NOMO-1 (cell line): ENCODE measurements around the gene BMPR1A.
"Not testable (repeated sequence)": the region's sequence is repeated elsewhere in the genome, so short reads cannot be mapped to it uniquely, and the experiment has no call there.

Experiments
- DNase-seq, 2 experiments: peaks; one replicate each; lab custom pipeline; 2025; ENCODE audit not compliant: unreplicated experiment in 2 of 2; lab: John Stamatoyannopoulos, UW

The BMPR1A gene

DNA sequence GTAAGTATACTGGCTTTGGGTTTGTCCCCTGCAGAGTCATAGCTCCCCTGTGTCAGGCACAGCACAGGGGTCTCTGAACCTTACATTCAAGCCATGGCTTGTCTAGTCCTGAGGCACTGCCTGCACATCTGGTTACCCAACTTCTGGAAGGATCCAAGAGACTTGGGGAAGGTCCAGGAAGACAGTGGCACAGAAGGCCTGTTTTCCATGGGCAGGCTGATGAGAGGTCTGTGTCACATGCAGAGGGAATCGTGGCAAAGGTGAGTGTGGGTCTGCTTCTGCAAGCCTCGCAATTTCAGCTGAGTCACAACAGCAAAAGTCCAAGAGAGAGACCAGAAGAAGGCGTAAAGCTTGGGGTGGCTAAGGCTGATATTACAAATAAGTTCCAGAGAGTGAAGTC is 28.4 kb upstream of the BMPR1A start:
- no peak for DNase-seq

DNA sequence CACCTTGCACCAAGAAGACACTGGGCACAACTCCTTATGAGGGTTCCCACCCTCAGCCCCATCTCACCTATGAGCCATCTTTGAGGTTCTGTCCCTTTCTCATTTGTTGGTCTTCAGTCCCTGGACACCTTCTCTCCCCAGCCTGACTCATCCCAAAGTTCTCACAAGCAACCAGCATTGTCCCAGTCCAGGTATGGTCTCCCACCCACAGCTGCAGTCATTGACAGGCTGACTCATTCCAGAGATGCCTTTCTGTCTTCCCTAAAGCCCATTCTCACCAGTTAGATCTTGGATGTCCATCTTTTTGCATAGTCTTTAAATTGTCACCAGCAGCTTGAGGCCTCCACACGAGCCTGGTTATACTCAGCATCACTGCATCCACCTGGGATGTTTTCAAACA is 26.7 kb upstream of the BMPR1A start:
- no peak for DNase-seq

DNA sequence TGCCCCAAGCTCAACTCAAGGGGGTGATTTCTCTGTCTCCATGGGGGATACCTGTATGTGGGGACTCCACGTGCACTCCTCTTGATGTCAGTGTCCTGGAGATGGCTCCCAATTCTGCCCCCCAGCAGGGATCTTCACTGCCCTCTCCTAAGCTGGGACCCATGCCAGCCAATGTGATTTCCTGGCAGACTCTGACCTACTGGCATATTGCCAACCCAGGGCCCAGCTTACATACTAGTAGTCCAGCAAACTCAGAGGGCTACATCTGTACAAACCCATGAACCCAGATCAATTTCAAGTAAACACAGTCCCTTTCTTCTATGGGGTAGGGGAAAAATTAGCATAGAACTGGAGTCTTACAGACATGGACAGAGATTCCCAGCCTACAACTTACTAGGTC is 26.2 kb upstream of the BMPR1A start:
- no peak for DNase-seq

DNA sequence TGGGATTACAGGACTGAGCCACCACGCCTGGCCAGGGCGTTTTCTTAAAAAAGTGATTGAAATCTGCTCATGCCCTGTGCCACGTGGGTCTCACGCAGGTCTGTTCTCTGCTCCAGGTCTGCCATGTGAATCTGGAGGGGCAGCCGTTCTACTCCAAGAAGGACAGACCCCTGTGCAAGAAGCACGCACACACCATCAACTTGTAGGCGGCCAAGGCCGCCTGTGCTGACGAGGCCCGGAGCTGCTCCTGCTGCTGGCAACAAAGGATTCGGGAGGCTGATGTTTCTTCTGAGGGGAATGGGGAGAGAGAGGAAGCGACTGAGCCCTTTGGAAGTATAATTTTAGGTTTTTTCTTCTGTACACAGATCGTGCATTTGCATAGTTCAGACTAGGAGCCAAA is 23.6 kb upstream of the BMPR1A start:
- no peak for DNase-seq

DNA sequence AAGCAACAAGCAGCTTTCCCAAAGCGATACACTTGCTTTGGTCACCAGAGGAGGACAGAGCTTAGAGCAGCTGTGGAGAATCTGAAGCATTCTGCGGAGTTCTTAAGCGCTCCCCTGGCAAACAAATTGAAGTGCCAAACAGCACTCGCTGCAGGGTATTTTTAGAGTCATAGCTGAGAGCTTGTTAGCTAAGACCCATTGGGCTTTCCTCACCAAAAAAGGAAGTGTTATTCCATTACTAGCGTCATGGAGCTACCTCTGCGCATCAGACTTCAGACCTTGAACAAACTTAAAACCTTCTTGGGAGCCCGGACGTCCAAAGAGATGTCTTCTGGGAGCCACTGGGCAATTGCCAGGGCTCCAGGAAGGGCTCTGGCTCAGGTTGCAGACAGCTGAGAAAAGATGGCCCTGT is 23.2 kb upstream of the BMPR1A start:
- no peak for DNase-seq

DNA sequence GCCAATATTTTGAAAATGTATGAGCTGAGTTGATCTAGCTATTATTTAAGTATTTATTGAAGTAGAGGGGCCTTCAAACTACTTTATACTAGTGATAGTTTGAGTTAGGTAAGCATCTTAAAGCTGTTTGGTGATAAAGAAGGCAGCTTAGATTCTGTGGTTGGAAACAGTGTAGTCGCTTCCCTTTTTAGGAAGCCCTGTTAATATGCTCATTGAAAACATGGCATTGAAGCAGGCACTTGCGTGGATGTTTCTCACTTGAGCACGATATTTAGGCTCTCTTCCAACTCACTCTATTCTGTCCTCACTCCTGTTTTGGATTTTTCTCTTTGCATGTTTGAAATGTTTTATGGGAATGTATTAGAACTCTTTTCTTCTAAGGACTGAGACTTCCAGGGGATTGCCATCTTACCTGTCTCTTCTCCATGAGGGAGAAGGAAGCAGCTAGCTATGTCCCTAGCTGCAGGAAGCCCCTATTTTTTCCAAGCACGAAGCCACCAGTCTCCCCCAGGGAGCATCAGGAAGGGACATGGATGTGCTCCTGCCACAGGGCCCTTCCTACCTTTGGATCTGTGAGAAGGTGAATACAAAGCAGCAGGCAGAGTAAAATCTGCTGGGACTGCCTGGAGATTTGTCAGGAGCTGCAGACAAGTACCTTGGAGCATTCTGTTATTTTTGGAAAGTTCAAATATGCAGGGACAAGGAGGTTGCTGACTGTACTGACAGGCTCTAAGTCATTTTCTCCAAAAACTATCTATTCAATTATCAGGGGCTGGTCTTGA is 22.0 kb upstream of the BMPR1A start:
- peak; percentile 22 to 78 for DNase-seq

DNA sequence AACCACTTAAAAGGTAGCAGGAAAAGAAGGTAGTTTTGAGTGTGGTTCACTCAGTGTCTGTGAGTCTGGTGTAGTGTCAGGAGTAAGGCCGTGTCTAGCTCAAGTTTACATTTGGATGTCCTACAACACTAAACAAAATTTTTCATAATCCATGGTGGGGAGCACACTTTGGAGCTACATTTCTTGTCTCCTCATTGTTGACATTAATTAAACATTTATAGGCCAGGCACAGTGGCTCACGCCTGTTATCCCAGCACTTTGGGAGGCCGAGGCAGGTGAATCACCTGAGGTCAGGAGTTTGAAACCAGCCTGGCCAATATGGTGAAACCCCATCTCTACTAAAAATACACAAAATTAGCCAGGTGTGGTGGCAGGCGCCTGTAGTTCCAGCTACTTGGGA is 21.1 kb upstream of the BMPR1A start:
- not testable (repeated sequence) for DNase-seq

DNA sequence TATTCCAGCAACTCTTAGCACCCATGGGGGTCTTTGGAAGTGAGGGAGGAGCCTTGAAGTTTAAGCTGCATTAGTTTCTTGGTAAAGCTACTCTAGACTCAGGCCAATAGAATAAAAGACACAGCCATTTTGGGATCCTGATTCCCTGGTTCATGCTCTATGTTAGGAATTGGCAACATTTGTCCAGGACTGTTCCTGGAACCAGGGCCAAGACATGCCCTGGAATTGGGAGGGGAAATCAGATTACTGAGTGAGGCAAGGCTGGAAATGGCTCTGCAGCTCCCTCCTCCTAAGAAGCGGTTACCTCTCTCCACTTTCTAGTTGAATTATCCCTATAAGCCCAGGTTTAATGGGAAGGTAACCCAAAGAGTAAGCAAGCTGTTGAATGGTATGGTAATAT is 14.2 kb upstream of the BMPR1A start:
- DNase-seq, result no peak

DNA sequence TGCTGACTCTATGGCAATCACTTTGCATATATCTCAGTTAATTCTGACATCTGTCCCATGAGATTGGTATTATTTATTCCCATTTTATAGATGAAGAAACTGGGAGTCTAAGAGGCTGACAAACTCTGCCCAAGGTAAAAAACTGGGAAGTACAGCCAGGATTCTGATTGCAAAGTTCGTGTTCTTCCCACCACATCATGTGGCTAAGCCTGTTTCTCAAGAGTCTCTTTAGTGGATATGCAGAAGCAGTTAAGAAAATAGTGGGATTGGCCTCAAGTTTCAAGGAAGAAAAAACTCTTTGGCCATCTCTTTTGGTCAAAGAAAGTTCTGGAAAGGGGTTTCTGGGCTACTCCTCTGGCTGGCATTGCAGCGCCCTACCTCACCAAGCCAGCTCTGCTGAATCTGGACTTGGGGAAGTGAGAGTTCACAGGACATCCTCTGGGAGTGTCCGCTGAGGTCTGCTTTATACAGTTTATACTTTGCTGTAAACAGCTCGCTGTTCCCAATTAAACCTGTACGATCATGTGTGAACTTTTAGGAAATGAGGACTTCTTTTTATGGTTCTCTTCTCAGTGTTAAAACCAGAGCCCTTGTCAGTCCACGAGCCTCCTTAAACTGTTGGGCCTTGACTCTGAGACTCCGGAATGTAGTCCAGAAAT is 12.2 kb upstream of the BMPR1A start:
- DNase-seq, result no peak

DNA sequence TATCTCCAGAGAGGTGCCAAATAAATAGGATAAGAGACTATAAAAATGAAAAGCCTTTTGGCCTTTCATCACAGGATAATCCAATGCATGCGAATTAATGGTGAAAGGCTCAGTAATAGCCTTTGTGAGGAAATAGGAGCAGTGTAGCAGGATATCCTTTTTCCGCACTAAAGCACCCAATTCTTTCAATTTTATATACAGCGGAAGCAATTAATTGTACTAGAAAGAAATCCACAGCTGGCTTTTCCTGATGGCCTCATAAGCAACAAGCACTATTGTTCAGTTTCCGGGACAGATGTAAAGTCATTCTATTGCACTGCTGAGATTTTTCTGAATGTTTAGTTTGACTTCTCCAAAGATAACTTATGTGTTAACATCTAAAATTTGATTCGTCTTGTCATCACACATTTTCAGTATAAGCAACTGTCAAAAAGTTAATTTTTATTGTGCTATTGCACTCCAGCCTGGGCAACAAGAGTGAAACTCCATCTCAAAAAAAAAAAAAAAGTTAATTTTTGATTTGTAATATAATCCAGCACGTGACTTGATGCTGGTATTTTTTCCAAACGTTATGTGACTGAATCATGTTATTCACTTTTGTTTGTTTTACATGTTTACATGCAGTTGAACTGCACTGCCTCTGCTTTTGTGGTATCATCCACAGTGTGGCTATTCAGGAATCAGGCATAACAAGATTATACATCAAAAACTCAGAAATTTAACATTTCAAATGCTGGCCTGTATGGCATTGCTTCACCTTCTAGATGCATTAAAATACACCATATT is 8.4 kb upstream of the BMPR1A start:
- DNase-seq, result no peak

DNA sequence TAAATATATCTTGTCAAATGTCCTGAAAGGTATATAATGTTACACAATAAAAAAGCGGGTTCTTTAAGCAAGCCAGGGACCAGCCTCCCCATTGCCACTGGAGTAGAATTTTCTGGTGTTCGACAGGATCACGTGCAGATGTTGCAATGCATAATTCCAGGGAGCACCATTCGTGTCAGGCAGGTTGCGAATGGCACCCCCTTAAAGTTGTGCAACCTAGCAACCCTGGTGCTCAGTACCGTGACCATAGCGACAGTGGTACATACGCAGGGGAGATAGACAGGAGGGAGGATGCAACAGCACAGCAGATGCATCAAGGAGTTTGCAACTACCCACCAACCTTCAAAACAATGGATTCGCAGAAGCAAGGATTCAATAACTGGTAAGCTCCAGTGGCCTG is 6.6 kb upstream of the BMPR1A start:
- DNase-seq, result no peak

DNA sequence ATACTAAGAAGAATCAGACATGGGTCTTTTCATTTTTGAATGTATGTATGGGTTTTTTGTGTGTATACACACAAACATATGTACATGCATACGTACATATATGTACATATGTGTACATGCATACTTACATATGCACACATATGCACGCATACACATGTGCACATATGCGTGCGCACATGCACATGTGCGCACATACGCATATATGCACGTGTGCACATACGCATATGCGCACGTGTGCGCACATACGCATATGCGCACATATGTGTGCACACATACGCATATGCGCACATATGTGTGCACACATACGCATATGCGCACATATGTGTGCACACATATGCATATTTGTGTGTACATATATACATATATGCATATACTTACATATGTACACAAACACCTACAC is 4.9 kb upstream of the BMPR1A start:
- DNase-seq, result no peak

DNA sequence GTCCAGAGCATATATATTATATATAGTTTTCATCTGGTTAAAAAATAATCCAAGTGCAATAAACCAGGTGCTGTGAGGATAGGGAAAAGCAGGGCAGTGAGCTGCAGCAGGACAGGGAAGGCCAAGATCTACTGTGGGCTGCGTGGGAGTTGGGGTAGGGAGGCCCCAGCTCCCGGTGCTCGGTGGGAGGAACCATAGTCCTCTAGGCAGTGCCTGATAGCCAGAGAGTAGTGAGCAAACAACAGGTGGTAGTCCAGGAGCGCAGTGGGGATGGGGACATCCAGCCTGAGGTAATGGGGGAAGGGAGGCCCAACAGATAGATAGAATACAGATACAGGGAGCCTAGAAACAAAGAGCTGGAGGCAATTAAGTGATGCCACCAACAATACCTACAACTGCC is 4.1 kb upstream of the BMPR1A start:
- DNase-seq, result no peak

DNA sequence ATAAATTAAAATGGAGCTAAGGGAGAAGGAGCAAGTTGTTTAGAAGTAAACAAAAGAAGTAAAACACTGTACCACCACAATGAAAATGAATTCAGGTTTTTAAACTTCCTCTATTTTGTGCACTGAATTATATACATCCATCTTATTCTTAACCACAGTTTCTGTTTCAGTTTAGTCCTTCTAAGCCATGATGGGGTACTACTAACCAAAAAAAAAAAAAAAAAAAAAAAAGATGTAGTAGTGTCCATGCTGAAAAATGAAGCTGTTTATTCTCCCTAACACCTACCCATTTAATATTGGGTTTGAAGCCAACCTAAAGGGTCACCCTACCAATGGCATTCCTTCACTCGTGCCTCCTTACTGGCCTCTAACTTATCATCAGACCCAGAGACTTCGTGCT is 3.4 kb upstream of the BMPR1A start:
- DNase-seq, result peak in 1 of 2 experiments; percentile 68

DNA sequence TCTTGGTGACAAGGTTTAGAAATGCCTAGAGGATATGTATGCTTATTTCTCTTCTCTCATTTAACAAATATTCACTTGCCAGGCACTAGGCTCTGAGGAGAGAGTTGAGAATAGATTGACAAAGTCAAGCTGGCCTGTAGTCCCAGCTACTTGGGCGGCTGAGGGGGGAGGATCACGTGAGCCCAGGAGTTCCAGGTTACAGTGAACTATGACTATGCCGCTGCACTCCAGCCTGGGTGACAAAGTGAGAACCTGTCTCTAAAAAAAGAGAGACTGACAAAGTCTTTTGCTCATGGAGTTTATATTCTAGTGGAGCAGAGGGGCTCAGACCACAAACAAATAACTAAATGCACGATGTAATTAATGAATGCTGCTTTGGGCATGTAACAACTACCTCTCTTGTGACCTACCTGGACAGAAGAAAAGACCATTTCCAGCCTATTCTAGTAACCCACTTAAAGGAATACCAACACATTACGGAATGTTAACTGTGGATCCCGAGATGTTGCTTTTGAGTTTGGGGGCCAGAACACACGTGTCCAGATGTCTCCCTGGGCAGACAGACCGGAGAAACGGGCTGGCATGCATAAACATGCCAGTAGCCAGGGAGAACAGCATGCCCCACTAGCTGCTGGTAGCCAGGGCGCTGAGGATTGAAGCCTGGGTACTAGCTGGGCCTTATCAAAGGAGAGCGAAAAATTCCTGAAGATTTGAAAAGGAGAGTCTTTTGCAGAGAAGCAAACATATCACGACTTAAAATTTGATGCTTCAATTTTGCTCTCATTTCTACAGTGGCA is 2.6 kb upstream of the BMPR1A start:
- no peak for DNase-seq

DNA sequence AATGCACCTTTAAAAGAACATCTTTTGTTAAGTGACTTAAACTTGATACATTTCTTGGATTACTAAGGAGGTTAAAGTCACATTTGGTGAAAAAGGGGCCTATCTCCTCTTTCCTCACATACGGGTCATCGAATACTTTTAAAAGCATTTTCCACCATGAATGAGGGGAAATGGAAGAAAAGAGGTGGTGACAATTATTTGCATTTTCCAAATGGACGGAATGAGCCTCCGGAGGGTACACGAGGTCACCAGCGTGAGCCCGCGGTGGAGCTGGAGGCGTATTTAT is 1.0 kb upstream of the BMPR1A start:
- DNase-seq, result peak in 1 of 2 experiments; percentile 31

DNA sequence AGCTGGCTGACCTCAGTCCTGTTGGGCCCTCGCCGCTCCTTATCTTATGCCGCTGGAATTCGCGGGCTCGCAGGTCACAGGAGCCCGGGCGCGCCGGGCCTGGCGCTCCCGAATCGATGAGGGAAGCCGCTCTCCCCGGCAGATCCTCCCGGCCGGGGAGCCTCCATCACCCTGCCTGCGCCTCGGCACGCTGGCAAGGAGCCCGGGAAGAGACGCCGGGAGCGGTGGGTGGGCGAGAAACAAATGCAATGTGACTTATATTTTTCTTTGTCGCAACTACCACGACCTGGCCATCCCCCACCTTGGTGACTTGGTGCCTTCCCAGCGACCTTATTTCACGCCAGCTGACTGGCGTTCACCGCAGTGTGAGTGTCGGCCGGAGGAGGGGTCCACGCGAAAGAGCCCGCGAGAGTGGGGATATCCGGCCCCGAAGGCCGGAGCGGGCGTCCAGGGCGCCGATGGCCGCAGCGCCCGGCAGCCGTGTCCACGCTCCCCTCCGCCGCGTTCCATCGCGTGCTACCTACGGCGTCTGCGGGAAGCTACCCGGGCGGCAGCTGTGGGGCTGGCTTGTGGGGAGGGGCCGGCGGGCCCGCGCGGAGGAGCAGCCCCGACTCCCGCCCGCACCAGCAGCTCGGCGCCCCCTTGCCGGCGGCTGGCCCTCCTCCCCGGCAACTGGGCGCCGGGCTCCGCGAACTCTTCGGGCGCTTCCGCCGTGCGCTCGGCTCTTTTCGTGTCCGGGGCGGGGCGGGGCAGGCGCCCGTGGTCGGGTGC is 494 bp upstream of the BMPR1A start:
- DNase-seq, result peak; percentile 76 to 93

DNA sequence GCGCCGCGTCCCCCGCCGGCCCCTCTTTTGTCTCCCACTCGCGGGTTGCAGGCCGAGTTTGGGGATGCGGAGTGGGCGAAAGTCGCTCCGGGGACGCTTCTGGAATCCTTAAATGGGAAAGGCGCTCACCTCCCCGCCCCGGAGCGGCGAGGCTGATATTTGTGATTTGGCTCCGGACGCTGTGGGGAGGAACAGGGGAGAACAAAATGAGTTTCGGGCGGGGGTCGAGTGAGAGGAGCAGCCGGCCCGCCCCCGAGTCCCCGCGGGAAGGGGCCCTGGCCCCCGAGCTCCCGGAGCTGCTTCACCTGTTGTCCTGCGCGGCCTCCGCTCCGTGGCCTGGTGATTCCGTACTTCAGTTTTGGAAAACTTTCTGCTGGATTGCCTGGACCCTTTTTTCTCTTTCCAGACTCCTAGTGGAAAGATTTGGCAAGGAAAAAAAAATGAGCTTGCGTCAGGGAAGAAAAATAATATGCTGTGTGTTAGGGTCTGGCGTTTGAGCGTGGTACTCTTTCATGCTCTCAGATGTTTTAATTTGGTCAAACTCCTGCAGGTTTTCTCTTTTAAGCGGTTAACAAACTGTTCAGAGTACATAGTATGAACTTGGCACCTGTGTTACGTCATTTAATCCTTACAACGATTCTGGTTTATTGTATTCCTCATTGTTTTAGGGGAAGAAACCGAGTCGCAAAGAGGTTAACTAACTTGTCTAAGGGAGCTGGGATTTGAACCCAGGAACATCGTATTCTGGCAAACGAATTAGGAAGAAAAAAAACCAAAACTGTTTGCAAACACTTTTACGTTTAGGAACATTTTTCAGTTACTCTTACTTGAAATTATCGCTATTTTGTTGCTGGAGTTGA is 924 bp downstream of the BMPR1A start:
- peak in 1 of 2 experiments; percentile 12 for DNase-seq
